GM18868 (cell line): ENCODE results near the gene CCDC201.

ENCODE experiments used
- ATAC-seq: cut with Tn5 transposase; IDR thresholded peaks from one replicate; pipeline ENCODE4 v1.9.1; 2021; ENCODE audit warnings: mild to moderate bottlenecking, moderate library complexity; ENCODE audit not compliant: unreplicated experiment

Gene CCDC201

GRCh38 chr7:45893996-45894664 lies 21.2 kb upstream of the CCDC201 start:
- ATAC-seq, result no peak

GRCh38 chr7:45893374-45893995 lies 20.6 kb upstream of the CCDC201 start:
- ATAC-seq, result no peak

- ATAC-seq, result no peak
Measured at GRCh38 chr7:45892407-45893035, 19.6 kb upstream of the CCDC201 start.

GRCh38 chr7:45891462-45892402 lies 18.9 kb upstream of the CCDC201 start:
- ATAC-seq, result no peak

- no peak for ATAC-seq
Measured at GRCh38 chr7:45890902-45891461, 18.1 kb upstream of the CCDC201 start.

GRCh38 chr7:45890125-45890901 lies 17.4 kb upstream of the CCDC201 start:
- ATAC-seq, result no peak

GRCh38 chr7:45889367-45890067 lies 16.6 kb upstream of the CCDC201 start:
- ATAC-seq, result no peak

GRCh38 chr7:45888993-45889366 lies 16.1 kb upstream of the CCDC201 start:
- ATAC-seq, result no peak

GRCh38 chr7:45888185-45888992 lies 15.5 kb upstream of the CCDC201 start, which contains the start of gene IGFBP1:
Gene IGFBP1 (plus strand): TSS chr7:45888488. CDS start chr7:45888653, 165 bp downstream.
- no peak for ATAC-seq

- ATAC-seq, result no peak
Measured at GRCh38 chr7:45886931-45887667, 14.2 kb upstream of the CCDC201 start.

- ATAC-seq, result no peak
Measured at GRCh38 chr7:45885264-45885882, 12.5 kb upstream of the CCDC201 start.

GRCh38 chr7:45884136-45884535 lies 11.3 kb upstream of the CCDC201 start:
- no peak for ATAC-seq

- no peak for ATAC-seq
Measured at GRCh38 chr7:45882465-45882810, 9.6 kb upstream of the CCDC201 start.

GRCh38 chr7:45881759-45882464 lies 9.0 kb upstream of the CCDC201 start:
- ATAC-seq, result no peak

GRCh38 chr7:45881280-45881758 lies 8.4 kb upstream of the CCDC201 start:
- no peak for ATAC-seq

- ATAC-seq, result no peak
Measured at GRCh38 chr7:45880433-45880860, 7.6 kb upstream of the CCDC201 start.
